Psoas muscle (tissue), 8 donors: Measurements from ENCODE around the gene ZCCHC14. TPM values are rescaled to one million over a fixed set of nuclear protein-coding genes. Genes with fewer than 3 reads are reported as not detected.
A peak's percentile ranks its signal among the peaks of the same experiment; 100 is the strongest.
"Not testable (repeated sequence)": the region's sequence is repeated elsewhere in the genome, so short reads cannot be mapped to it uniquely, and the experiment has no call there.

Source experiments
- ATAC-seq, 4 donors: fragments of 200-7000 bp; cut with Tn5 transposase; one replicate each; pipeline ENCODE4 v1.9.1; 2020; ENCODE audit warnings: moderate library complexity in 3 of 4, mild to moderate bottlenecking in 2 of 4
- DNase-seq, 2 donors: peaks; one replicate each; pipeline ENCODE4 v3.0.0-alpha.2; 2020
- H3K27ac ChIP-seq: fragments of 200-600 bp; one replicate; pipeline ENCODE4 v1.8.0; 2022
- H3K27me3 ChIP-seq, 3 donors: fragments of 200-600 bp in 1 of 3; one replicate each; pipeline versions ENCODE4 v1.6.1 to v1.8.0; 2013 to 2022; ENCODE audit warnings: low read length in 2 of 3, mild to moderate bottlenecking in 2 of 3, moderate library complexity in 1 of 3; ENCODE audit not compliant: insufficient read depth in 3 of 3
- H3K36me3 ChIP-seq, 2 donors: fragments of 200-600 bp in 1 of 2; one replicate each; pipeline versions ENCODE4 v1.6.1 to v1.8.0; 2013 to 2022; ENCODE audit warnings: low read depth in 1 of 2, mild to moderate bottlenecking in 1 of 2, moderate library complexity in 1 of 2; ENCODE audit not compliant: insufficient read depth in 1 of 2
- H3K4me1 ChIP-seq: fragments of 200-600 bp; one replicate; pipeline ENCODE4 v1.8.0; 2022
- H3K4me3 ChIP-seq: fragments of 200-600 bp; one replicate; pipeline ENCODE4 v1.8.0; 2022; ENCODE audit warnings: mild to moderate bottlenecking
- H3K9me3 ChIP-seq: fragments of 200-600 bp; one replicate; pipeline ENCODE4 v1.8.0; 2022
- CTCF ChIP-seq: fragments of 200-600 bp; IDR thresholded peaks from one replicate; pipeline ENCODE4 v1.8.0; 2022; ENCODE audit warnings: antibody characterized with exemption
- WGBS, 3 donors: extraction: QIAGEN DNeasy Blood & Tissue Kit; methylation state at CpG; one replicate each; pipeline versions ENCODE4 v1.1.6 to v1.1.7; 2013; 5-methylcytosine and 5-hydroxymethylcytosine counted together
- intact Hi-C, 2 donors: fragments of 100-400 bp; cut with DNase I; formaldehyde crosslinking; loops; one replicate each; pipeline versions ENCODE4 v1.11.0 to v1.14.2; 2022
- polyA plus RNA-seq, 3 donors: library from polyadenylated mRNA; stranded (reverse); fragments of 200-250 nt; gene quantifications; one replicate each; pipeline ENCODE4 v1.2.3, GENCODE V29; 2013
- total RNA-seq, 4 donors: library from RNA; stranded (reverse); fragmentation: NEBNext Ultra II Directional in 2 of 4; extraction: Animal tissue kit (Norgen Biotek cat#: 25700) in 2 of 4; gene quantifications; one replicate each; pipeline versions ENCODE4 v1.2.1 to v1.2.4, GENCODE V29; 2021 to 2023
- donor health status: healthy with polysubstance abuse.
- donor health status: DM: no; HTN: no; CAD: no; lungs with moderate emphysema.
- donor health status: Bipolar disorder and iron deficiency.
- donor health status: healthy.
- donor health status: DM: yes; HTN: yes; CAD: no.
- donor health status: DM: no; HTN: no; CAD: no.
- donor health status: DM: no; HTN: no; CAD: no.
- donor health status: DM: yes; HTN: yes; CAD: no.

ZCCHC14 gene
- total and polyA plus RNA-seq, 7 donors = 5.8 to 17.3 (median 14.6) TPM

GRCh38 chr16:87491522-87492290 is 1.1 kb downstream of the ZCCHC14 start:
- peak in 3 of 4 donors; percentile 14 to 18 (median 17) for ATAC-seq
- peak overlapping the region; percentile 60 for H3K27ac ChIP-seq
- TF ChIP-seq CTCF = no peak
- no peaks in the 10 kb centered on the region for H3K36me3 ChIP-seq
- DNase-seq = peak; percentile 50 to 73
- 11% methylated on average over 37 to 80 of the region's 80 CpGs for WGBS, 3 donors
- peaks cover 35% of the 10 kb centered on the region for H3K4me1 ChIP-seq
- intact Hi-C loops = no loop called here
- peak overlapping the region; percentile 70 for H3K4me3 ChIP-seq
- H3K27me3 ChIP-seq = no peaks in the 10 kb centered on the region
- H3K9me3 ChIP-seq = no peaks in the 10 kb centered on the region

GRCh38 chr16:87490799-87491521 is 1.9 kb downstream of the ZCCHC14 start:
- intact Hi-C loops, H3K36me3 ChIP-seq, DNase-seq, ATAC-seq, H3K27me3 ChIP-seq, H3K9me3 ChIP-seq: not testable (repeated sequence)
- Histone ChIP-seq H3K4me3 (peak overlapping the region; percentile 70), H3K4me1 (peaks cover 43% of the 10 kb centered on the region), H3K27ac (peak overlapping the region; percentile 36)
- WGBS, 3 donors = 49 to 56% (median 51%) methylated on average over 40 to 45 of the region's 45 CpGs

- WGBS, 3 donors = 14 to 20% (median 15%) methylated on average over 16 of the region's 16 CpGs
- DNase-seq (no peak), ATAC-seq (no peak)
- peaks cover 48% of the 10 kb centered on the region for H3K4me1 ChIP-seq
- H3K27ac ChIP-seq = peak overlapping the region; percentile 36
- no peaks in the 10 kb centered on the region for H3K9me3 ChIP-seq
- TF ChIP-seq CTCF = no peak
- no peaks in the 10 kb centered on the region for H3K36me3 ChIP-seq
- no peaks in the 10 kb centered on the region for H3K27me3 ChIP-seq
- peak overlapping the region; percentile 70 for H3K4me3 ChIP-seq
- intact Hi-C loops = no loop called here
Observed at GRCh38 chr16:87490096-87490798, 2.6 kb downstream of the ZCCHC14 start.

GRCh38 chr16:87489434-87490045 is 3.3 kb downstream of the ZCCHC14 start:
- Histone ChIP-seq H3K27me3 (no peaks in the 10 kb centered on the region), H3K4me1 (peaks cover 54% of the 10 kb centered on the region), H3K36me3 (no peaks in the 10 kb centered on the region), H3K9me3 (no peaks in the 10 kb centered on the region), H3K27ac (no peak overlapping the region), H3K4me3 (peak overlapping the region; percentile 70)
- no peak for ATAC-seq
- no peak for TF ChIP-seq CTCF
- DNase-seq = no peak
- intact Hi-C loops = no loop called here
- 41 to 56% (median 44%) methylated on average over 6 of the region's 6 CpGs for WGBS, 3 donors

GRCh38 chr16:87488960-87489359 is 3.9 kb downstream of the ZCCHC14 start:
- H3K27me3 ChIP-seq, ATAC-seq, H3K9me3 ChIP-seq, H3K4me3 ChIP-seq, DNase-seq, intact Hi-C loops, H3K36me3 ChIP-seq, H3K27ac ChIP-seq: not testable (repeated sequence)
- H3K4me1 ChIP-seq = peaks cover 59% of the 10 kb centered on the region
- WGBS, 3 donors = 23 to 51% (median 33%) methylated on average over 4 to 6 of the region's 6 CpGs
